Measurements from ENCODE around the gene CLIC6. TPM values are rescaled to one million over a fixed set of nuclear protein-coding genes. Genes with fewer than 3 reads are reported as not detected.
A peak's percentile ranks its signal among the peaks of the same experiment; 100 is the strongest.

CLIC6 gene
- total RNA-seq, 2 donors from 2014 or later = 3.0 to 5.0 TPM

GRCh38 chr21:34745557-34746255, 76.9 kb downstream of the CLIC6 start:
- intact Hi-C loops (cut with DNase I) = loop anchor here (10.0 kb wide), 2 partner anchors 499 to 1279 kb away; no protein-coding TSS in a partner anchor
- peak; percentile 93 for DNase-seq (ENCODE audit: low spot score)

GRCh38 chr21:34748862-34749261, 80.1 kb downstream of the CLIC6 start:
- intact Hi-C loops (cut with DNase I) = loop anchor here (10.0 kb wide), 2 partner anchors 496 to 1276 kb away; no protein-coding TSS in a partner anchor
- DNase-seq (ENCODE audit: low spot score) = no peak

GRCh38 chr21:34754690-34755647, 86.2 kb downstream of the CLIC6 start:
- intact Hi-C loops (cut with DNase I) = loop anchor here in 1 of 2 donors (5.0 kb wide), 1 partner anchor 1597 kb away; no protein-coding TSS in a partner anchor

GRCh38 chr21:34761758-34762330, 93.0 kb downstream of the CLIC6 start:
- intact Hi-C loops (cut with DNase I) = no loop called here
- no peak for DNase-seq (ENCODE audit: low spot score)

More at GRCh38 chr21:34754690-34755647, 86.2 kb downstream of the CLIC6 start:
- DNase-seq (ENCODE audit: low spot score) = no peak

- intact Hi-C loops (cut with DNase I) = no loop called here
- no peak for DNase-seq (ENCODE audit: low spot score)
These were observed 94.0 kb downstream of the CLIC6 start for GRCh38 chr21:34762786-34763185.

- DNase-seq (ENCODE audit: low spot score) = no peak
- intact Hi-C loops (cut with DNase I) = no loop called here
These were observed 96.0 kb downstream of the CLIC6 start for GRCh38 chr21:34764715-34765284.

GRCh38 chr21:34765619-34766018, 96.8 kb downstream of the CLIC6 start:
- no peak for DNase-seq (ENCODE audit: low spot score)
- intact Hi-C loops (cut with DNase I) = no loop called here

- DNase-seq (ENCODE audit: low spot score) = no peak
- intact Hi-C loops (cut with DNase I) = no loop called here
These were observed 98.1 kb downstream of the CLIC6 start for GRCh38 chr21:34766862-34767261.

Other genes starting within 250 kb of the CLIC6 start
- not detected for gene SMIM34, start 245.0 kb upstream of the CLIC6 start, total RNA-seq
- 1 to 10 TPM; 3.9 to 4.5 TPM for gene KCNE1, start 156.8 kb upstream of the CLIC6 start, total RNA-seq
- gene RCAN1, start 53.9 kb upstream of the CLIC6 start, total RNA-seq = 100 to 1,000 TPM in 1 of 2 donors, 10 to 100 TPM in 1; 59.6 to 180 TPM